ENCODE results near the gene VHLL. TPM values are rescaled to one million over a fixed set of nuclear protein-coding genes. Genes with fewer than 3 reads are reported as not detected.
A peak's percentile ranks its signal among the peaks of the same experiment; 100 is the strongest.

VHLL gene
- total and polyA plus RNA-seq, 4 donors, result 0.67 TPM; not detected in 3

GRCh38 chr1:156259805-156260204, 39.3 kb downstream of the VHLL start:
- WGBS, result 90% methylated on average over 3 of the region's 3 CpGs
- no peak overlapping the region for H3K27ac ChIP-seq (ENCODE audit: low read depth in 1 of 2, low read length in 2 of 2)
- no peaks in the 10 kb centered on the region for H3K27me3 ChIP-seq (ENCODE audit: control insufficient read depth in 4 of 4, insufficient read depth in 4 of 4, low read length in 3 of 4)
- DNase-seq (ENCODE audit: low spot score), result no peak
- no peak for TF ChIP-seq YY1 (IDR thresholded peaks at IDR 0.05)
- no peak for TF ChIP-seq NR2F2 (IDR thresholded peaks at IDR 0.05)
- no peak for TF ChIP-seq TAF1 (conservative IDR thresholded peaks at IDR 0.05)
- TF ChIP-seq RAD21 (IDR thresholded peaks at IDR 0.05), result peak in 1 of 2 donors; percentile 23
- H3K36me3 ChIP-seq (ENCODE audit: control insufficient read depth in 4 of 4, insufficient read depth in 3 of 4, low read depth in 1 of 4, low read length in 3 of 4), result peaks cover 16 to 81% (median 60%) of the 10 kb centered on the region in 4 donors
- peaks cover 0 to 5% (median 2%) of the 10 kb centered on the region in 4 donors for H3K4me1 ChIP-seq (ENCODE audit: control insufficient read depth in 4 of 4, insufficient read depth in 4 of 4, low read length in 3 of 4)
- H3K9me3 ChIP-seq (ENCODE audit: control insufficient read depth in 4 of 4, low read length in 3 of 4), result no peaks in the 10 kb centered on the region
- no peak overlapping the region for H3K9ac ChIP-seq (ENCODE audit: low read depth in 1 of 2, low read length in 2 of 2)
- H3K4me3 ChIP-seq (ENCODE audit: low read depth in 1 of 3, low read length in 3 of 3), result no peak overlapping the region

- H3K27me3 ChIP-seq (ENCODE audit: control insufficient read depth in 4 of 4, insufficient read depth in 4 of 4, low read length in 3 of 4), result no peaks in the 10 kb centered on the region
- no peaks in the 10 kb centered on the region for H3K9me3 ChIP-seq (ENCODE audit: control insufficient read depth in 4 of 4, low read length in 3 of 4)
- H3K9ac ChIP-seq (ENCODE audit: low read depth in 1 of 2, low read length in 2 of 2), result no peak overlapping the region
- peaks cover 16 to 79% (median 58%) of the 10 kb centered on the region in 4 donors for H3K36me3 ChIP-seq (ENCODE audit: control insufficient read depth in 4 of 4, insufficient read depth in 3 of 4, low read depth in 1 of 4, low read length in 3 of 4)
- no peak for DNase-seq (ENCODE audit: low spot score)
- H3K4me3 ChIP-seq (ENCODE audit: low read depth in 1 of 3, low read length in 3 of 3), result no peak overlapping the region
- no peak for TF ChIP-seq FOXA2 (IDR thresholded peaks at IDR 0.05)
- no peak for TF ChIP-seq FOXA1 (IDR thresholded peaks at IDR 0.05)
- no peak for TF ChIP-seq ZBTB33 (IDR thresholded peaks at IDR 0.05)
- no peak for TF ChIP-seq RXRA (IDR thresholded peaks at IDR 0.05)
- TF ChIP-seq JUND (IDR thresholded peaks at IDR 0.05), result no peak
- TF ChIP-seq REST (IDR thresholded peaks at IDR 0.05), result no peak
- TF ChIP-seq RAD21 (IDR thresholded peaks at IDR 0.05), result no peak
- TF ChIP-seq SP1 (IDR thresholded peaks at IDR 0.05), result no peak
- TF ChIP-seq NR2F2 (IDR thresholded peaks at IDR 0.05), result no peak
- TF ChIP-seq HNF4A (conservative IDR thresholded peaks at IDR 0.05), result no peak
- no peak for TF ChIP-seq YY1 (IDR thresholded peaks at IDR 0.05)
- no peak for TF ChIP-seq EGR1 (IDR thresholded peaks at IDR 0.05; ENCODE audit: low read depth in 2 of 2)
- no peak for TF ChIP-seq GABPA (IDR thresholded peaks at IDR 0.05 in 1 of 2, conservative IDR thresholded peaks at IDR 0.05 in 1 of 2)
- TF ChIP-seq MAX (IDR thresholded peaks at IDR 0.05), result no peak
- H3K4me1 ChIP-seq (ENCODE audit: control insufficient read depth in 4 of 4, insufficient read depth in 4 of 4, low read length in 3 of 4), result peaks cover 0 to 5% (median 2%) of the 10 kb centered on the region in 4 donors
- WGBS, result 95% methylated on average over 8 of the region's 8 CpGs
- H3K27ac ChIP-seq (ENCODE audit: low read depth in 1 of 2, low read length in 2 of 2), result no peak overlapping the region
These were observed 40.2 kb downstream of the VHLL start for GRCh38 chr1:156258859-156259258.
